H1 (cell line): ENCODE measurements around the gene IL21R. TPM values are rescaled to one million over a fixed set of nuclear protein-coding genes. Genes with fewer than 3 reads are reported as not detected.

Source experiments
- CTCF ChIA-PET: fragments of 300-600 bp; sonication (Branson Sonifier 250); formaldehyde crosslinking; loops from one replicate; lab custom pipeline; 2021; ENCODE audit not compliant: partially characterized antibody; lab: Charles Lee
- POLR2A ChIA-PET: fragments of 300-600 bp; sonication (Branson Sonifier 250); formaldehyde crosslinking; loops from one replicate; lab custom pipeline; 2021; ENCODE audit warnings: inconsistent platforms; ENCODE audit not compliant: partially characterized antibody; lab: Charles Lee
- DNase-seq, 2 experiments: peaks; one replicate each; pipeline versions ENCODE4 v3.0.0 to v3.0.0-alpha.2; 2010 to 2022; ENCODE audit warnings: low spot score in 2 of 2, low read depth in 1 of 2, mixed read lengths in 1 of 2
- FAIRE-seq: peaks from 2 replicates; lab custom pipeline; 2011; peaks lifted over from hg19 to GRCh38; lab: Jason Lieb, UNC
- H2AFZ ChIP-seq: 2 replicates; pipeline ENCODE4 v1.8.1; 2012; ENCODE audit warnings: low read length, inconsistent platforms
- H2AK5ac ChIP-seq: 2 replicates; pipeline ENCODE4 v1.6.1; 2013; ENCODE audit warnings: low read depth, low read length
- H2BK120ac ChIP-seq: replicated peaks from 2 replicates; pipeline ENCODE3; 2013; ENCODE audit warnings: low read depth, low read length, inconsistent platforms
- H2BK12ac ChIP-seq: 2 replicates; pipeline ENCODE4 v1.6.1; 2013; ENCODE audit warnings: low read depth, low read length
- H2BK15ac ChIP-seq: 2 replicates; pipeline ENCODE4 v1.6.1; 2013; ENCODE audit warnings: low read length
- H2BK20ac ChIP-seq: 2 replicates; pipeline ENCODE4 v1.6.1; 2013; ENCODE audit warnings: low read length
- H2BK5ac ChIP-seq: 2 replicates; pipeline ENCODE4 v1.6.1; 2013; ENCODE audit warnings: low read depth, low read length
- H3K14ac ChIP-seq: 2 replicates; pipeline ENCODE4 v1.6.1; 2013; ENCODE audit warnings: inconsistent platforms; ENCODE audit not compliant: insufficient read length
- H3K18ac ChIP-seq: 2 replicates; pipeline ENCODE4 v1.6.1; 2013; ENCODE audit warnings: low read length; ENCODE audit errors: extremely low read depth
- H3K23ac ChIP-seq: 2 replicates; pipeline ENCODE4 v1.6.1; 2013; ENCODE audit warnings: inconsistent platforms; ENCODE audit not compliant: insufficient read length
- H3K23me2 ChIP-seq: 2 replicates; pipeline ENCODE4 v1.6.1; 2013; ENCODE audit warnings: low read depth, low read length
- H3K27ac ChIP-seq: 2 replicates; pipeline ENCODE4 v1.6.1; 2011; ENCODE audit warnings: low read depth, low read length, inconsistent platforms
- H3K27me3 ChIP-seq, 4 experiments: replicated peaks in 1 of 4; 1 replicate in 1 of 4; 2 replicates in 3 of 4; pipeline versions ENCODE4 v1.6.1 to v1.8.1; 2011 to 2013; ENCODE audit warnings: low read length in 3 of 4, mild to moderate bottlenecking in 3 of 4, inconsistent platforms in 2 of 4, mixed read lengths in 2 of 4, moderate library complexity in 1 of 4; ENCODE audit not compliant: control insufficient read depth in 3 of 4, insufficient read depth in 3 of 4; ENCODE audit errors: extremely low read depth in 1 of 4
- H3K36me3 ChIP-seq, 4 experiments: 2 replicates each; pipeline versions ENCODE4 v1.6.1 to v1.8.1; 2011 to 2013; ENCODE audit warnings: mild to moderate bottlenecking in 4 of 4, low read length in 3 of 4, moderate library complexity in 2 of 4, control low read depth in 1 of 4, inconsistent platforms in 1 of 4; ENCODE audit not compliant: insufficient read depth in 4 of 4, control insufficient read depth in 2 of 4
- H3K4ac ChIP-seq: replicated peaks from 2 replicates; pipeline ENCODE3; 2013; ENCODE audit warnings: low read length, low read depth, mixed read lengths, inconsistent platforms; ENCODE audit not compliant: insufficient read length
- H3K4me1 ChIP-seq, 4 experiments: replicated peaks in 1 of 4; 1 replicate in 1 of 4; 2 replicates in 3 of 4; pipeline versions ENCODE4 v1.6.1 to v1.8.1; 2011 to 2013; ENCODE audit warnings: low read length in 3 of 4, inconsistent platforms in 2 of 4, mixed read lengths in 1 of 4; ENCODE audit not compliant: insufficient read depth in 4 of 4, control insufficient read depth in 3 of 4
- H3K4me2 ChIP-seq, 2 experiments: 2 replicates each; pipeline versions ENCODE4 v1.6.1 to v1.8.1; 2011 to 2013; ENCODE audit warnings: low read depth in 2 of 2, low read length in 2 of 2, control low read depth in 1 of 2, inconsistent platforms in 1 of 2, mild to moderate bottlenecking in 1 of 2; ENCODE audit not compliant: insufficient read depth in 1 of 2
- H3K4me3 ChIP-seq, 4 experiments: fragments of 200-600, 300-600 bp in 1 of 4; sonication (generic), shearing (Covaris generic), sonication (Bioruptor Twin) in 1 of 4; 2 replicates each; pipeline versions ENCODE4 v1.5.1 to v1.8.1; 2011 to 2016; ENCODE audit warnings: low read length in 4 of 4, low read depth in 3 of 4, control low read depth in 2 of 4, inconsistent platforms in 2 of 4, mild to moderate bottlenecking in 2 of 4, mixed read lengths in 1 of 4, moderate library complexity in 1 of 4; ENCODE audit not compliant: insufficient read depth in 2 of 4; ENCODE audit errors: extremely low read depth in 1 of 4
- H3K56ac ChIP-seq: replicated peaks from 2 replicates; pipeline ENCODE3; 2013; ENCODE audit warnings: low read depth, mild to moderate bottlenecking, mixed read lengths, low read length, inconsistent platforms; ENCODE audit not compliant: insufficient read length
- H3K79me1 ChIP-seq: 2 replicates; pipeline ENCODE4 v1.6.1; 2013; ENCODE audit warnings: low read depth, low read length, control low read depth
- H3K79me2 ChIP-seq, 2 experiments: 2 replicates each; pipeline versions ENCODE4 v1.6.1 to v1.8.1; 2012 to 2013; ENCODE audit warnings: low read length in 2 of 2, mild to moderate bottlenecking in 2 of 2, inconsistent platforms in 1 of 2; ENCODE audit not compliant: insufficient read depth in 2 of 2, control insufficient read depth in 1 of 2
- H3K9ac ChIP-seq, 4 experiments: replicated peaks in 1 of 4; 1 replicate in 1 of 4; 2 replicates in 3 of 4; pipeline versions ENCODE4 v1.6.1 to v1.8.1; 2011 to 2013; ENCODE audit warnings: low read depth in 3 of 4, low read length in 3 of 4, control low read depth in 2 of 4, mild to moderate bottlenecking in 2 of 4, moderate library complexity in 2 of 4, inconsistent platforms in 1 of 4; ENCODE audit errors: extremely low read depth in 1 of 4
- H3K9me3 ChIP-seq, 2 experiments: 2 replicates each; pipeline versions ENCODE4 v1.6.1 to v1.8.1; 2012 to 2013; ENCODE audit warnings: mild to moderate bottlenecking in 2 of 2, moderate library complexity in 2 of 2, control low read depth in 1 of 2, inconsistent platforms in 1 of 2, low read depth in 1 of 2, low read length in 1 of 2, mixed read lengths in 1 of 2; ENCODE audit not compliant: insufficient read depth in 2 of 2
- H4K20me1 ChIP-seq, 2 experiments: replicated peaks in 1 of 2; 2 replicates each; pipeline versions ENCODE3 to v1.8.1; 2011 to 2013; ENCODE audit warnings: inconsistent platforms in 2 of 2, low read length in 2 of 2, mild to moderate bottlenecking in 1 of 2; ENCODE audit not compliant: insufficient read depth in 2 of 2, control insufficient read depth in 1 of 2
- H4K5ac ChIP-seq: 2 replicates; pipeline ENCODE4 v1.6.1; 2013; ENCODE audit warnings: low read length, low read depth, mixed read lengths, inconsistent platforms; ENCODE audit not compliant: insufficient read length
- H4K8ac ChIP-seq: 2 replicates; pipeline ENCODE4 v1.8.0; 2013; ENCODE audit warnings: mild to moderate bottlenecking, moderate library complexity, low read length, inconsistent platforms; ENCODE audit not compliant: insufficient read depth; ENCODE audit errors: extremely low read depth
- H4K91ac ChIP-seq: replicated peaks from 2 replicates; pipeline ENCODE3; 2013; ENCODE audit warnings: low read length, mixed read lengths, inconsistent platforms; ENCODE audit not compliant: insufficient read length
- BACH1 ChIP-seq: IDR thresholded peaks from 2 replicates; pipeline ENCODE4 v1.6.1; 2012; ENCODE audit warnings: low read length, improper control_type of control experiment
- CREB1 ChIP-seq: IDR thresholded peaks from 2 replicates; pipeline ENCODE4 v1.6.1; 2012; ENCODE audit warnings: inconsistent platforms
- GTF2F1 ChIP-seq: IDR thresholded peaks from 2 replicates; pipeline ENCODE4 v1.6.1; 2012; ENCODE audit warnings: low read depth, low read length, improper control_type of control experiment, borderline replicate concordance
- MAFK ChIP-seq: IDR thresholded peaks from 2 replicates; pipeline ENCODE4 v1.6.1; 2012; ENCODE audit warnings: low read depth, mild to moderate bottlenecking, improper control_type of control experiment, low read length
- MAX ChIP-seq: IDR thresholded peaks from 2 replicates; pipeline ENCODE4 v1.6.1; 2012; ENCODE audit warnings: inconsistent platforms
- POLR2AphosphoS5 ChIP-seq: IDR thresholded peaks from 2 replicates; pipeline ENCODE4 v1.6.1; 2011; ENCODE audit warnings: low read depth, low read length
- RAD21 ChIP-seq, 2 experiments: IDR thresholded peaks in 1 of 2; conservative IDR thresholded peaks in 1 of 2; 2 replicates each; pipeline ENCODE4 v1.6.1; 2011; ENCODE audit warnings: low read depth in 2 of 2, low read length in 2 of 2, improper control_type of control experiment in 1 of 2, inconsistent platforms in 1 of 2, mild to moderate bottlenecking in 1 of 2, moderate library complexity in 1 of 2
- RXRA ChIP-seq: IDR thresholded peaks from 2 replicates; pipeline ENCODE4 v1.6.1; 2011; ENCODE audit warnings: low read depth, mild to moderate bottlenecking, low read length, moderate library complexity; ENCODE audit not compliant: insufficient read depth
- WGBS, 2 experiments: shearing (Covaris generic) in 1 of 2; methylation state at CpG; one replicate each; pipeline versions ENCODE4 v1.1.6 to v1.1.7; 2013 to 2015; ENCODE audit warnings: low lambda C conversion rate in 2 of 2, mixed read lengths in 2 of 2, inconsistent platforms in 1 of 2, low coverage in 1 of 2, missing lambda C conversion rate in 1 of 2; ENCODE audit not compliant: insufficient replicate concordance in 2 of 2, insufficient coverage in 1 of 2, insufficient read length in 1 of 2; ENCODE audit errors: extremely low coverage in 1 of 2, missing lambda C conversion rate in 1 of 2; 5-methylcytosine and 5-hydroxymethylcytosine counted together
- polyA plus RNA-seq, 7 experiments: library from polyadenylated mRNA; depleted of rRNA in 3 of 7; stranded (reverse) in 5 of 7; unstranded in 2 of 7; fragments of >200 nt in 5 of 7; fragments of 200-250 nt in 2 of 7; gene quantifications; 1 replicate in 5 of 7; 2 replicates in 1 of 7; 4 replicates in 1 of 7; pipeline versions ENCODE4 v1.2.1 to v1.2.3, GENCODE V29; 2011 to 2013; ENCODE audit warnings: missing spikeins in 2 of 7, mixed read lengths in 2 of 7
- total RNA-seq: library from RNA; stranded (reverse); fragmentation: NEBNext Ultra II Directional; extraction: Animal tissue kit (Norgen Biotek cat#: 25700); gene quantifications from 2 replicates; pipeline ENCODE4 v1.2.1, GENCODE V29; 2021
- TF ChIP-seq, protein P1 (sequence below), 3 experiments: IDR thresholded peaks; 1 replicate in 2 of 3; 2 replicates in 1 of 3; pipeline versions ENCODE4 v1.5.1 to v1.6.1; 2011; ENCODE audit warnings: low read length in 3 of 3, mild to moderate bottlenecking in 3 of 3, inconsistent platforms in 2 of 3, low read depth in 1 of 3, moderate library complexity in 1 of 3; ENCODE audit not compliant: insufficient read depth in 1 of 3; ENCODE audit errors: control extremely low read depth in 1 of 3

Gene IL21R
- total and polyA plus RNA-seq, 2 of the 8 experiments (the other 6 are each of a cell fraction or from before 2014, with no cell fraction given), result 0.34 to 0.70 TPM

DNA sequence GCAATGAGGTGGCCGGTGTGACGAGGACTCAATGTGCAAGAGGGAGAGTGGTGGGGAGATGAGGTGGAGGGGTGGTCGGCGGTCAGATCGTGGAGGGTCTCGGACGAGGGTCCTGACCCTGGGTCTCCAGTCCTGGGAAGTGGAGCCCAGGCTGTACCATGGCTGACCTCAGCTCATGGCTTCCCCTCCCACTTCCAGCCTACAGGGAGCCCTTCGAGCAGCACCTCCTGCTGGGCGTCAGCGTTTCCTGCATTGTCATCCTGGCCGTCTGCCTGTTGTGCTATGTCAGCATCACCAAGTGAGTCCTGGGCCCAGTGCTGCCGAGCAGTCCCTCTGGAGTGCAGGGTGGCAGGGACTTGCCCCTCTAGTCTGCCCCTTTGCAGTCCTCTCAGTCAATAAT, 46.4 kb upstream of the IL21R start:
- no peak overlapping the region for H2BK15ac ChIP-seq
- FAIRE-seq (peak; percentile 7), DNase-seq (peak; percentile 41 to 83)
- no peak overlapping the region for H3K27ac ChIP-seq
- no peak overlapping the region for H3K56ac ChIP-seq
- H3K23ac ChIP-seq, result no peak overlapping the region
- ChIA-PET CTCF (interaction anchor here (0.6 to 5.7 kb wide), 25 partner anchors 10 to 180 kb away, joined by 3 to 55 read pairs (median 3); no protein-coding TSS in a partner anchor), POLR2A (interaction anchor here (1.0 to 2.5 kb wide), 3 partner anchors 11 to 121 kb away, joined by 3 to 6 read pairs (median 3); no protein-coding TSS in a partner anchor)
- no peaks in the 10 kb centered on the region for H3K23me2 ChIP-seq
- no peak overlapping the region for H3K14ac ChIP-seq
- no peak overlapping the region for H3K18ac ChIP-seq
- 80% methylated on average over 12 of the region's 12 CpGs; no CpG with 5 or more reads in 1 of the 2 experiments for WGBS, 2 experiments
- peaks cover 0 to 19% (median 2%) of the 10 kb centered on the region in 4 experiments; a peak in 5 of 8 replicates for H3K36me3 ChIP-seq
- 0 out of 7 replicates have a peak, but pooled peaks cover 0 to 2% (median 0%) of the 10 kb centered on the region in 4 experiments for H3K4me1 ChIP-seq
- TF ChIP-seq BACH1, result peak; percentile 96
- 0 out of 2 replicates have a peak, but pooled peaks have one; percentile 24 for TF ChIP-seq CREB1
- 0 out of 2 replicates have a peak, but pooled peaks have one; percentile 14 for TF ChIP-seq MAX
- TF ChIP-seq RXRA, result no peak
- TF ChIP-seq POLR2AphosphoS5, result no peak
- TF ChIP-seq, protein P1, sequence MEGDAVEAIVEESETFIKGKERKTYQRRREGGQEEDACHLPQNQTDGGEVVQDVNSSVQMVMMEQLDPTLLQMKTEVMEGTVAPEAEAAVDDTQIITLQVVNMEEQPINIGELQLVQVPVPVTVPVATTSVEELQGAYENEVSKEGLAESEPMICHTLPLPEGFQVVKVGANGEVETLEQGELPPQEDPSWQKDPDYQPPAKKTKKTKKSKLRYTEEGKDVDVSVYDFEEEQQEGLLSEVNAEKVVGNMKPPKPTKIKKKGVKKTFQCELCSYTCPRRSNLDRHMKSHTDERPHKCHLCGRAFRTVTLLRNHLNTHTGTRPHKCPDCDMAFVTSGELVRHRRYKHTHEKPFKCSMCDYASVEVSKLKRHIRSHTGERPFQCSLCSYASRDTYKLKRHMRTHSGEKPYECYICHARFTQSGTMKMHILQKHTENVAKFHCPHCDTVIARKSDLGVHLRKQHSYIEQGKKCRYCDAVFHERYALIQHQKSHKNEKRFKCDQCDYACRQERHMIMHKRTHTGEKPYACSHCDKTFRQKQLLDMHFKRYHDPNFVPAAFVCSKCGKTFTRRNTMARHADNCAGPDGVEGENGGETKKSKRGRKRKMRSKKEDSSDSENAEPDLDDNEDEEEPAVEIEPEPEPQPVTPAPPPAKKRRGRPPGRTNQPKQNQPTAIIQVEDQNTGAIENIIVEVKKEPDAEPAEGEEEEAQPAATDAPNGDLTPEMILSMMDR (IDR thresholded peaks at IDR 0.05; ENCODE audit: control extremely low read depth in 1 of 3, insufficient read depth in 1 of 3, low read depth in 1 of 3, low read length in 3 of 3), result peak; percentile 68 to 74 (median 74)
- peak; percentile 54 to 72 for TF ChIP-seq RAD21 (IDR thresholded peaks at IDR 0.05 in 1 of 2, conservative IDR thresholded peaks at IDR 0.05 in 1 of 2; ENCODE audit: low read depth in 2 of 2, low read length in 2 of 2)
- no peak for TF ChIP-seq GTF2F1
- peak; percentile 88 for TF ChIP-seq MAFK
- no peak overlapping the region for H2BK120ac ChIP-seq
- no peaks in the 10 kb centered on the region for H3K79me1 ChIP-seq
- H4K91ac ChIP-seq, result no peak overlapping the region
- no peak overlapping the region for H3K4me2 ChIP-seq
- H3K9ac ChIP-seq, result no peak overlapping the region
- no peak overlapping the region for H2BK5ac ChIP-seq
- no peak overlapping the region for H2AK5ac ChIP-seq
- no peaks in the 10 kb centered on the region for H4K20me1 ChIP-seq
- peaks cover 3 to 4% of the 10 kb centered on the region in 2 experiments; a peak in 2 of 4 replicates for H3K9me3 ChIP-seq
- no peak overlapping the region for H4K5ac ChIP-seq
- H3K4me3 ChIP-seq, result no peak overlapping the region
- H2AFZ ChIP-seq, result no peak overlapping the region
- H3K4ac ChIP-seq, result no peak overlapping the region
- no peaks in the 10 kb centered on the region for H3K79me2 ChIP-seq
- no peak overlapping the region; the same call in 1 of the 2 replicates for H4K8ac ChIP-seq
- no peaks in the 10 kb centered on the region for H3K27me3 ChIP-seq
- H2BK20ac ChIP-seq, result no peak overlapping the region
- H2BK12ac ChIP-seq, result no peak overlapping the region
